Keratinocyte (primary cell): ENCODE results near the gene LCE2C. TPM values are rescaled to one million over a fixed set of nuclear protein-coding genes. Genes with fewer than 3 reads are reported as not detected.

Experiments used
- DNase-seq: peaks from one replicate; pipeline ENCODE4 v3.0.0-alpha.2; 2011; ENCODE audit warnings: low read depth, missing footprints, low spot score
- FAIRE-seq: peaks from 2 replicates; lab custom pipeline; 2011; peaks lifted over from hg19 to GRCh38; lab: Jason Lieb, UNC
- H2AFZ ChIP-seq: 2 replicates; pipeline ENCODE4 v1.6.0; 2012; ENCODE audit warnings: low read length, control low read depth, inconsistent platforms; ENCODE audit not compliant: control insufficient read depth
- H3K27ac ChIP-seq: 2 replicates; pipeline ENCODE4 v1.5.1; 2011; ENCODE audit warnings: low read length; ENCODE audit not compliant: control insufficient read depth, insufficient read depth
- H3K27me3 ChIP-seq: 3 replicates; pipeline ENCODE4 v1.6.0; 2011; ENCODE audit warnings: low read length; ENCODE audit not compliant: control insufficient read depth, insufficient read depth; ENCODE audit errors: extremely low read depth
- H3K36me3 ChIP-seq, 2 experiments: 2 replicates in 1 of 2; 3 replicates in 1 of 2; pipeline ENCODE4 v1.5.1; 2011; ENCODE audit warnings: low read length in 2 of 2, mild to moderate bottlenecking in 1 of 2; ENCODE audit not compliant: control insufficient read depth in 2 of 2, insufficient read depth in 2 of 2; ENCODE audit errors: extremely low read depth in 1 of 2
- H3K4me1 ChIP-seq: 3 replicates; pipeline ENCODE4 v1.5.1; 2011; ENCODE audit warnings: low read length; ENCODE audit not compliant: control insufficient read depth, insufficient read depth; ENCODE audit errors: extremely low read depth
- H3K4me2 ChIP-seq: 3 replicates; pipeline ENCODE4 v1.6.0; 2011; ENCODE audit warnings: low read depth, low read length; ENCODE audit not compliant: control insufficient read depth, insufficient read depth; ENCODE audit errors: extremely low read depth
- H3K4me3 ChIP-seq, 3 experiments: fragments of 200-600 bp in 1 of 3; sonication (generic) in 1 of 3; 2 replicates in 2 of 3; 3 replicates in 1 of 3; pipeline ENCODE4 v1.5.1; 2011 to 2016; ENCODE audit warnings: low read length in 3 of 3, mild to moderate bottlenecking in 3 of 3, control low read depth in 2 of 3, inconsistent platforms in 1 of 3, low read depth in 1 of 3, mixed read lengths in 1 of 3, mixed run types in 1 of 3, moderate library complexity in 1 of 3; ENCODE audit not compliant: control insufficient read depth in 2 of 3, insufficient read depth in 2 of 3; ENCODE audit errors: extremely low read depth in 1 of 3
- H3K79me2 ChIP-seq: 2 replicates; pipeline ENCODE4 v1.6.0; 2012; ENCODE audit warnings: low read length; ENCODE audit not compliant: control insufficient read depth, insufficient read depth
- H3K9ac ChIP-seq: 3 replicates; pipeline ENCODE4 v1.6.0; 2011; ENCODE audit warnings: low read length; ENCODE audit not compliant: control insufficient read depth, insufficient read depth; ENCODE audit errors: extremely low read depth
- H3K9me1 ChIP-seq: 3 replicates; pipeline ENCODE4 v1.6.0; 2011; ENCODE audit warnings: low read length; ENCODE audit not compliant: control insufficient read depth, insufficient read depth; ENCODE audit errors: extremely low read depth
- H3K9me3 ChIP-seq: 2 replicates; pipeline ENCODE4 v1.5.1; 2012; ENCODE audit warnings: low read depth, low read length; ENCODE audit not compliant: control insufficient read depth
- H4K20me1 ChIP-seq: 3 replicates; pipeline ENCODE4 v1.6.0; 2011; ENCODE audit warnings: low read length; ENCODE audit not compliant: control insufficient read depth, insufficient read depth; ENCODE audit errors: extremely low read depth
- CTCF ChIP-seq, 3 experiments: IDR thresholded peaks in 1 of 3; conservative IDR thresholded peaks in 1 of 3; optimal IDR thresholded peaks in 1 of 3; 2 replicates in 2 of 3; 3 replicates in 1 of 3; pipeline versions ENCODE3 to v1.5.1; 2011; ENCODE audit warnings: low read length in 3 of 3, mild to moderate bottlenecking in 3 of 3, moderate library complexity in 2 of 3, control low read depth in 1 of 3, inconsistent platforms in 1 of 3; ENCODE audit not compliant: insufficient read depth in 2 of 3; ENCODE audit errors: extremely low read depth in 1 of 3
- EZH2 ChIP-seq: IDR thresholded peaks from one replicate; pipeline ENCODE4 v1.6.1; 2012; ENCODE audit warnings: inconsistent platforms, mild to moderate bottlenecking, low read length, moderate library complexity
- dilution Hi-C: fragments of 300-500 bp; cut with MboI; formaldehyde crosslinking; loops from one replicate; pipeline ENCODE4 v1.7.0; 2020; ENCODE audit warnings: low sequenced_read_pairs; ENCODE audit not compliant: extremely low pct_ligation_motif_present
- polyA plus RNA-seq, 5 experiments: library from polyadenylated mRNA; depleted of rRNA in 3 of 5; stranded (reverse) in 3 of 5; stranded (forward) in 1 of 5; unstranded in 1 of 5; fragments of >200 nt; gene quantifications; 1 replicate in 1 of 5; 2 replicates in 3 of 5; 3 replicates in 1 of 5; pipeline versions ENCODE4 v1.2.1 to v1.2.3, GENCODE V29; 2011 to 2012; ENCODE audit warnings: missing spikeins in 2 of 5, low read depth in 1 of 5, low replicate concordance in 1 of 5

The LCE2C gene
- polyA plus RNA-seq, 1 donor (not counting 4 experiments of a cell fraction or from before 2014, with no cell fraction given) = 0.41 TPM

GRCh38 chr1:152667648-152668047 is 7.4 kb upstream of the LCE2C start:
- dilution Hi-C loops = no loop called here

GRCh38 chr1:152673016-152673415 is 2.1 kb upstream of the LCE2C start:
- TF ChIP-seq CTCF (optimal IDR thresholded peaks at IDR 0.05 in 1 of 3, IDR thresholded peaks at IDR 0.05 in 1 of 3, conservative IDR thresholded peaks at IDR 0.05 in 1 of 3; ENCODE audit: extremely low read depth in 1 of 3, insufficient read depth in 2 of 3, low read length in 3 of 3) = no peak
- TF ChIP-seq EZH2 = no peak
- H2AFZ ChIP-seq = no peak overlapping the region
- H3K4me3 ChIP-seq = no peak overlapping the region
- no peak overlapping the region for H3K9ac ChIP-seq
- H3K9me3 ChIP-seq = no peaks in the 10 kb centered on the region
- no peaks in the 10 kb centered on the region for H3K4me1 ChIP-seq
- H4K20me1 ChIP-seq = no peaks in the 10 kb centered on the region
- H3K27me3 ChIP-seq = no peaks in the 10 kb centered on the region
- FAIRE-seq = no peak
- no peaks in the 10 kb centered on the region for H3K79me2 ChIP-seq
- H3K9me1 ChIP-seq = no peaks in the 10 kb centered on the region
- DNase-seq = no peak
- dilution Hi-C loops = no loop called here
- H3K4me2 ChIP-seq = no peak overlapping the region
- no peaks in the 10 kb centered on the region for H3K36me3 ChIP-seq
- no peak overlapping the region for H3K27ac ChIP-seq

More at GRCh38 chr1:152667648-152668047, 7.4 kb upstream of the LCE2C start:
- no peaks in the 10 kb centered on the region for H3K4me1 ChIP-seq
- no peaks in the 10 kb centered on the region for H3K36me3 ChIP-seq
- H3K27ac ChIP-seq = no peak overlapping the region
- no peak overlapping the region for H3K4me3 ChIP-seq
- TF ChIP-seq CTCF (optimal IDR thresholded peaks at IDR 0.05 in 1 of 3, IDR thresholded peaks at IDR 0.05 in 1 of 3, conservative IDR thresholded peaks at IDR 0.05 in 1 of 3; ENCODE audit: extremely low read depth in 1 of 3, insufficient read depth in 2 of 3, low read length in 3 of 3) (no peak), EZH2 (no peak)
- peaks cover 18% of the 10 kb centered on the region for H3K27me3 ChIP-seq
- H4K20me1 ChIP-seq = no peaks in the 10 kb centered on the region
- no peak overlapping the region for H3K4me2 ChIP-seq
- DNase-seq (no peak), FAIRE-seq (no peak)
- H3K9ac ChIP-seq = no peak overlapping the region
- H2AFZ ChIP-seq = no peak overlapping the region
- H3K79me2 ChIP-seq = no peaks in the 10 kb centered on the region
- H3K9me3 ChIP-seq = no peaks in the 10 kb centered on the region
- H3K9me1 ChIP-seq = no peaks in the 10 kb centered on the region
